KMS-11 (cell line): ENCODE data around the gene SERPINB6.

Source experiments
- H2AFZ ChIP-seq: fragments of 200-600 bp; sonication (generic); 2 replicates; pipeline ENCODE4 v1.6.1; 2016; ENCODE audit warnings: antibody characterized with exemption, mixed run types, low read depth
- H3K27ac ChIP-seq: fragments of 200-600 bp; sonication (generic); 2 replicates; pipeline ENCODE4 v1.6.1; 2016; ENCODE audit warnings: mild to moderate bottlenecking, mixed run types
- H3K27me3 ChIP-seq: fragments of 200-600 bp; sonication (generic); 2 replicates; pipeline ENCODE4 v1.6.1; 2017; ENCODE audit warnings: mild to moderate bottlenecking, low read depth, mixed run types, moderate library complexity; ENCODE audit not compliant: insufficient read depth
- H3K36me3 ChIP-seq: fragments of 200-600 bp; sonication (generic); 2 replicates; pipeline ENCODE4 v1.6.1; 2017; ENCODE audit warnings: mild to moderate bottlenecking, mixed run types; ENCODE audit not compliant: insufficient read depth
- H3K4me1 ChIP-seq: fragments of 200-600 bp; sonication (generic); 2 replicates; pipeline ENCODE4 v1.6.1; 2016; ENCODE audit warnings: mild to moderate bottlenecking, low read depth, mixed run types; ENCODE audit not compliant: poor library complexity, severe bottlenecking
- H3K4me2 ChIP-seq: fragments of 200-600 bp; sonication (generic); 2 replicates; pipeline ENCODE4 v1.7.0; 2016; ENCODE audit warnings: mild to moderate bottlenecking, mixed run types
- H3K4me3 ChIP-seq: fragments of 200-600 bp; sonication (generic); IDR thresholded peaks from 2 replicates; pipeline ENCODE4 v1.6.1; 2017; ENCODE audit warnings: low read depth, low read length, mixed read lengths; ENCODE audit not compliant: insufficient read depth
- H3K79me2 ChIP-seq: fragments of 200-600 bp; sonication (generic); 2 replicates; pipeline ENCODE4 v1.6.1; 2016; ENCODE audit warnings: low read depth, mixed run types; ENCODE audit not compliant: insufficient read depth
- H3K9ac ChIP-seq: fragments of 200-600 bp; sonication (generic); 2 replicates; pipeline ENCODE4 v1.6.1; 2016; ENCODE audit warnings: mild to moderate bottlenecking, mixed run types
- H4K20me1 ChIP-seq: fragments of 200-600 bp; sonication (generic); 2 replicates; pipeline ENCODE4 v1.6.1; 2016; ENCODE audit warnings: mild to moderate bottlenecking, mixed run types; ENCODE audit not compliant: insufficient read depth
- CTCF ChIP-seq: fragments of 200-600 bp; sonication (generic); conservative IDR thresholded peaks from 2 replicates; pipeline ENCODE4 v1.6.1; 2017; ENCODE audit warnings: low read depth, mild to moderate bottlenecking, antibody characterized with exemption, low read length, moderate library complexity, mixed read lengths

SERPINB6 gene

DNA sequence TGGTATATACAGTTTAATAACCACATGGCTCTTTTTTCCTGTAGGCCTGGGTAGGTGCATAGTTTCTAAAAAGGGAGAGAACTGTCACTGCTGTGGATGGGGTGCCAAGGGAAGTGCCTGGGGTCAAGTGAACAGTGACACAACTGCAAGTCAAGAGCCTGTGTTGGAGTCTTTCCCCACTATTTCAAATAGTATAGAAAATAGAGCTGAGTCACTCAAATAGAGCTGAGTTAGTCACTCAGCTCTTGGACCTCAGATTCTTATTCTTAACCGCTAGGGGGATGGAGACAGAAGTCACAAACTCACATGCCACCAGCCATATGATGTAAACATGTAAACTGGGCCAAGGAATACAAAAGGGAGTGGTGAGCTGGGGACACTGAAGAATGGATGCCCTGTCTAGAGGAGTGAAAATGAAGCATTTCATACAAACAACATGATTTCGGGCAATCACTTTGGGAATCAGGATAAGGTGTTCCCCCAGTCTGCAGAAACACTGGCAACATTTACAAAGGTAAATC lies 30.5 kb upstream of the SERPINB6 start:
- peak overlapping the region; percentile 25; the same call in 1 of the 2 replicates for H3K9ac ChIP-seq
- H3K4me2 ChIP-seq: peak overlapping the region; percentile 29; the same call in 1 of the 2 replicates
- H3K27me3 ChIP-seq: no peaks in the 10 kb centered on the region
- H3K4me1 ChIP-seq: peaks cover 33% of the 10 kb centered on the region
- H3K4me3 ChIP-seq: no peak overlapping the region
- TF ChIP-seq CTCF: peak; percentile 85
- no peaks in the 10 kb centered on the region for H3K36me3 ChIP-seq
- peak overlapping the region; percentile 69; the same call in 1 of the 2 replicates for H3K27ac ChIP-seq
- no peaks in the 10 kb centered on the region for H4K20me1 ChIP-seq
- H3K79me2 ChIP-seq: peaks cover 7% of the 10 kb centered on the region; the same call in 1 of the 2 replicates
- H2AFZ ChIP-seq: no peak overlapping the region

DNA sequence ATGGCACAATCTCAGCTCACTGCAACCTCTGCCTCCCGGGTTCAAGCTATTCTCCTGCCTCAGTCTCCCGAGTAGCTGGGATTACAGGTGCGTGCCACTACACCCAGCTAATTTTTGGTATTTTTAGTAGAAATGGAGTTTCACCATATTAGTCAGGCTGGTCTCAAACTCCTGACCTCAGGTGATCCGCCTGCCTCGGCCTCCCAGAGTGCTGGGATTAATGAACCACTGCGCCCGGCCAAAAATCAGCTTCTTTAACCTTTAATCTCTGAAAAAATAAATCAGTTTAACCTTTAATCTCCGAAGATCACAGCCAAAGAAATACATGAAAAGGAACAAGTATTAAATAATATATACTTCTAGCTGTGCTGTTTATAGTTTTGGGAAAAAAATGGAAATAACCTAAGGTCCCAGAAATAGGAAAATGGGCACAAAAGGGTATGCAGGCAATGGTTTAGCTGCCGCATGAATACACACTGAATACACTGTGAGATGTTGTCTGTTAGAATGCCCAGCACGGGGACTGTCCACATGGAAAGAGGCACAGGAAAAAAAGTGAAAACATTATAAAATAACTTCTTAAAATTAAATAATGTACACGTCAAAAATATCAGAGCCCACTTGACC lies 29.9 kb upstream of the SERPINB6 start:
- H3K9ac ChIP-seq: peak overlapping the region; percentile 25; the same call in 1 of the 2 replicates
- H3K27me3 ChIP-seq: no peaks in the 10 kb centered on the region
- H3K4me1 ChIP-seq: peaks cover 33% of the 10 kb centered on the region
- H3K4me2 ChIP-seq: peak overlapping the region; percentile 29; the same call in 1 of the 2 replicates
- H3K4me3 ChIP-seq: no peak overlapping the region
- no peaks in the 10 kb centered on the region for H4K20me1 ChIP-seq
- peaks cover 7% of the 10 kb centered on the region; the same call in 1 of the 2 replicates for H3K79me2 ChIP-seq
- H2AFZ ChIP-seq: no peak overlapping the region
- TF ChIP-seq CTCF: no peak
- H3K27ac ChIP-seq: peak overlapping the region; percentile 69; the same call in 1 of the 2 replicates
- H3K36me3 ChIP-seq: no peaks in the 10 kb centered on the region

DNA sequence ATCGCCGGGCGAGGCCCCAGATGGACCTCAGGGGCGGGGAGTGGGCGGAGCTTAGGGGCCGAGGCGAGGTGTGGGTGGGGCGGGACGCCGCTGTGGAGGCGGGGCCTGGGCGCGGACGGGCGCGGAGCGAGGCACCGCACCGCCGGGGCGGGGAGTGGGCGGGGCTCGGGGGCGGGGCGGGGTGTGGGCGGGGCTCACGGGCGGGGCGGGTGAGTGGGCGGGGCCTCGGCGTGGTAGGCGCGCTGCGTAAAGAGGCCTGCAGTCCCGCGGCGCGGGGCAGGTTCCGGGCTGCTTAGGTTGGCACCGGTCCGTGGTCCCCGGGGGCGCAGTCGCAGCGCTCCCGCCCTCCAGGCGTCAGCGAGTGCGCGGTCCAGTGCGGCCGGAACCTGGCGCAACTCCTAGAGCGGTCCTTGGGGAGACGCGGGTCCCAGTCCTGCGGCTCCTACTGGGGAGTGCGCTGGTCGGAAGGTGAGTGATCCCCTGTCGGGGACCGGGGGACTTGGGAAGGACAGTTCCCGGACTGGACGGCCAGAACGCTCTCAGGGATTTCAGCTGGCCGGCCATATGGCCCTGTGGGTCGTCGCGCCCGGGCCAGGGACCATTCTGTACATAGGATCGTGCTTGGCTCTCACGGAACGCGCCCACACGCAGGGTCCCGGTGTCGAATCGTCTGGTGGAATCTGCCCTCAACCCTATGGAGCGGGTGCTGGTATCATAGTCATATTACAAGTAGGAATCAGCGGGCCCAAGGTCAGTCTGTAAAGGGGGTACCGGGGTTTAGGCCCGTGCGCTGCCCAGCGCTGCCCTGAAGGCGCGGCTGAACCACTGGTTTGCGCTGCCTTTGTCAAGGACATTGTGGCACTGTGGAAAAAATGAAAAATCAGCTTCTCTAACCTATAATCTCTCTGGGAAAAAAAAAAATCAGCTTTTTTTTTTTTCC lies 28.5 kb upstream of the SERPINB6 start, which contains the start of gene NQO2:
NQO2 (plus strand) TSS at position 277 of the 940 bp plus-strand sequence. CDS start 6,659 bp downstream, outside the sequence.
- Histone ChIP-seq H3K27me3 (no peaks in the 10 kb centered on the region), H3K36me3 (no peaks in the 10 kb centered on the region), H3K4me2 (peak within 1 kb of the TSS; percentile 97), H3K79me2 (peaks cover 7% of the 10 kb centered on the region; the same call in 1 of the 2 replicates), H4K20me1 (no peaks in the 10 kb centered on the region), H2AFZ (peak within 1 kb of the TSS; percentile 98), H3K4me3 (no peak within 1 kb of the TSS), H3K4me1 (peaks cover 33% of the 10 kb centered on the region), H3K9ac (peak within 1 kb of the TSS; percentile 66; the same call in 1 of the 2 replicates), H3K27ac (peak within 1 kb of the TSS; percentile 35; the same call in 1 of the 2 replicates)
- TF ChIP-seq CTCF: no peak

GRCh38 chr6:2998998-2999617 lies 27.7 kb upstream of the SERPINB6 start:
- H4K20me1 ChIP-seq: no peaks in the 10 kb centered on the region
- H2AFZ ChIP-seq: peak overlapping the region; percentile 98
- no peaks in the 10 kb centered on the region for H3K27me3 ChIP-seq
- TF ChIP-seq CTCF: no peak
- peak overlapping the region; percentile 97 for H3K4me2 ChIP-seq
- peak overlapping the region; percentile 6; the same call in 1 of the 2 replicates for H3K9ac ChIP-seq
- H3K36me3 ChIP-seq: no peaks in the 10 kb centered on the region
- H3K4me1 ChIP-seq: peaks cover 33% of the 10 kb centered on the region
- no peak overlapping the region for H3K27ac ChIP-seq
- peaks cover 7% of the 10 kb centered on the region; the same call in 1 of the 2 replicates for H3K79me2 ChIP-seq
- no peak overlapping the region for H3K4me3 ChIP-seq
